HK-2 (cell line): ENCODE measurements around the gene CLUH.
"Not testable (repeated sequence)": the region's sequence is repeated elsewhere in the genome, so short reads cannot be mapped to it uniquely, and the experiment has no call there.

Source experiments
- DNase-seq: peaks from one replicate; pipeline ENCODE4 v3.0.0-alpha.2; 2018; ENCODE audit not compliant: unreplicated experiment

Gene CLUH

GRCh38 chr17:2688351-2689342 is 22.9 kb downstream of the CLUH start:
- DNase-seq, result no peak

- no peak for DNase-seq
Measured at GRCh38 chr17:2687074-2687418, 24.5 kb downstream of the CLUH start.

- no peak for DNase-seq
Measured at GRCh38 chr17:2685696-2686095, 25.9 kb downstream of the CLUH start.

GRCh38 chr17:2684549-2684948 is 27.0 kb downstream of the CLUH start:
- no peak for DNase-seq

- no peak for DNase-seq
Measured at GRCh38 chr17:2683912-2684311, 27.7 kb downstream of the CLUH start.

GRCh38 chr17:2682176-2682938 is 29.2 kb downstream of the CLUH start:
- DNase-seq, result no peak

GRCh38 chr17:2681650-2682049 is 29.9 kb downstream of the CLUH start:
- no peak for DNase-seq

GRCh38 chr17:2680961-2681360 is 30.6 kb downstream of the CLUH start:
- DNase-seq, result no peak

- DNase-seq, result not testable (repeated sequence)
Measured at GRCh38 chr17:2679247-2679646, 32.3 kb downstream of the CLUH start.

- no peak for DNase-seq
Measured at GRCh38 chr17:2672026-2672425, 39.5 kb downstream of the CLUH start.

- DNase-seq, result not testable (repeated sequence)
Measured at GRCh38 chr17:2660410-2660809, 51.2 kb downstream of the CLUH start.

- DNase-seq, result peak; percentile 27
Measured at GRCh38 chr17:2659337-2659736, 52.2 kb downstream of the CLUH start.

GRCh38 chr17:2656283-2656682 is 55.3 kb downstream of the CLUH start:
- DNase-seq, result no peak

- no peak for DNase-seq
Measured at GRCh38 chr17:2655546-2655945, 56.0 kb downstream of the CLUH start.

- not testable (repeated sequence) for DNase-seq
Measured at GRCh38 chr17:2652911-2653310, 58.7 kb downstream of the CLUH start.

GRCh38 chr17:2649191-2649590 is 62.4 kb downstream of the CLUH start:
- DNase-seq, result no peak

- no peak for DNase-seq
Measured at GRCh38 chr17:2647957-2648356, 63.6 kb downstream of the CLUH start.

GRCh38 chr17:2644971-2645370 is 66.6 kb downstream of the CLUH start:
- DNase-seq, result no peak
